Ovary (tissue), 9 donors: Measurements from ENCODE around the gene DCDC2C. TPM values are rescaled to one million over a fixed set of nuclear protein-coding genes. Genes with fewer than 3 reads are reported as not detected.

Source experiments
- DNase-seq, 5 donors: peaks; one replicate each; pipeline ENCODE4 v3.0.0-alpha.2; 2019 to 2020
- H3K27ac ChIP-seq, 2 donors: fragments of 200-600 bp; one replicate each; pipeline versions ENCODE4 v1.5.1 to v1.8.0; 2019 to 2022
- H3K27me3 ChIP-seq: fragments of 200-600 bp; one replicate; pipeline ENCODE4 v1.8.0; 2022
- H3K36me3 ChIP-seq: fragments of 200-600 bp; sonication (generic); one replicate; pipeline ENCODE4 v1.5.1; 2019
- H3K4me1 ChIP-seq: one replicate; pipeline ENCODE4 v1.8.1; 2013; ENCODE audit warnings: mild to moderate bottlenecking, moderate library complexity; ENCODE audit not compliant: insufficient read depth
- H3K4me3 ChIP-seq: fragments of 200-600 bp; sonication (generic); one replicate; pipeline ENCODE4 v1.5.1; 2017
- H3K9me3 ChIP-seq, 2 donors: fragments of 200-600 bp in 1 of 2; sonication (generic) in 1 of 2; one replicate each; pipeline versions ENCODE4 v1.5.1 to v1.8.1; 2013 to 2019; ENCODE audit warnings: mild to moderate bottlenecking in 1 of 2, moderate library complexity in 1 of 2
- EP300 ChIP-seq: sonication (generic); formaldehyde crosslinking; IDR thresholded peaks from one replicate; pipeline ENCODE4 v1.6.1; 2017; ENCODE audit warnings: antibody characterized with exemption
- POLR2A ChIP-seq: fragments of 450-650 bp; IDR thresholded peaks from one replicate; pipeline ENCODE4 v1.6.1; 2017; ENCODE audit warnings: antibody characterized with exemption, mild to moderate bottlenecking, moderate library complexity
- WGBS, 3 donors: extraction: QIAGEN DNeasy Blood & Tissue Kit in 1 of 3; methylation state at CpG; one replicate each; pipeline versions ENCODE4 v1.1.5 to v1.1.7; 2013 to 2017; 5-methylcytosine and 5-hydroxymethylcytosine counted together
- intact Hi-C, 4 donors: fragments of 100-400 bp; cut with DNase I; formaldehyde crosslinking; loops; one replicate each; pipeline versions ENCODE4 v1.11.0 to v1.15.1; 2022 to 2023
- polyA plus RNA-seq, 2 donors: library from polyadenylated mRNA; stranded (reverse); fragments of 200-250 nt in 1 of 2; fragments of 350-450 nt in 1 of 2; fragmentation: Illumina TruSeq in 1 of 2; extraction: RNeasy Lipid Tissue Mini Kit (QIAGEN cat#74804) in 1 of 2; gene quantifications; one replicate each; pipeline ENCODE4 v1.2.3, GENCODE V29; 2013 to 2014
- total RNA-seq, 7 donors: library from RNA; depleted of rRNA in 2 of 7; stranded (reverse); fragments of >200 nt in 2 of 7; fragmentation: NEBNext Ultra II Directional in 3 of 7; extraction: Animal tissue kit (Norgen Biotek cat#: 25700) in 3 of 7; gene quantifications; one replicate each; pipeline versions ENCODE4 v1.1.0 to v1.2.4, GENCODE V29; 2016 to 2023
- TF ChIP-seq, protein P1 (sequence below), 3 donors: fragments of 450-650 bp in 2 of 3; fragments of 200-600 bp in 1 of 3; IDR thresholded peaks; one replicate each; pipeline versions ENCODE4 v1.5.1 to v1.8.0; 2016 to 2022; ENCODE audit warnings: antibody characterized with exemption in 3 of 3, mild to moderate bottlenecking in 1 of 3
- donor health status: DM: no; HTN: no; CAD: no; lungs with moderate emphysema.
- donor health status: DM: no; HTN: no; CAD: no.
- donor health status: Bipolar disorder and iron deficiency.
- donor health status: DM: yes; HTN: yes; CAD: no.
- donor health status: DM: no; HTN: no; CAD: no.
- donor health status: DM: yes; HTN: yes; CAD: no.

DCDC2C gene
- total and polyA plus RNA-seq, 9 donors = 0.11 to 0.95 (median 0.42) TPM; not detected in 6

DNA sequence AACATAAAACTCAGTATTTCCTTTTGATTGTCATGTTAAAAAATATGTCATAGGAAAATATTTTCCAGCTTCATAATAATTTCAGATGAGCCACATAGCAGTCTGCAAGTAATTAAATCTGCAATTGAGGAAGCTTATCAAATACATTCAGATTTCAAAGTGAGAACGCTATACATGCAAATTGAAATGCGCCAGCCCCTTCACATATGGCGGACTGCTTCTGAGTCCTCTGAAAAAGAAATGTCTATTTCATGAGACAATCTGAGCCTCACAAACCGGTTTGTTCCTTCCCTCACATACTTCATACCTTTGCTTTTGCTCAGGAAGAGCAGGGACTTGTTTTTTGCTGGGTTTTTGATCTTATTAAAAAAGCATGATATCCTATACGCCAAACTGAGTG is 2.3 kb upstream of the DCDC2C start:
- Histone ChIP-seq H3K27ac (no peak overlapping the region), H3K9me3 (no peaks in the 10 kb centered on the region), H3K27me3 (no peaks in the 10 kb centered on the region), H3K4me3 (no peak overlapping the region), H3K4me1 (peaks cover 8% of the 10 kb centered on the region), H3K36me3 (no peaks in the 10 kb centered on the region)
- 91 to 92% (median 91%) methylated on average over 5 of the region's 5 CpGs for WGBS, 3 donors
- TF ChIP-seq POLR2A = no peak
- TF ChIP-seq, protein P1, sequence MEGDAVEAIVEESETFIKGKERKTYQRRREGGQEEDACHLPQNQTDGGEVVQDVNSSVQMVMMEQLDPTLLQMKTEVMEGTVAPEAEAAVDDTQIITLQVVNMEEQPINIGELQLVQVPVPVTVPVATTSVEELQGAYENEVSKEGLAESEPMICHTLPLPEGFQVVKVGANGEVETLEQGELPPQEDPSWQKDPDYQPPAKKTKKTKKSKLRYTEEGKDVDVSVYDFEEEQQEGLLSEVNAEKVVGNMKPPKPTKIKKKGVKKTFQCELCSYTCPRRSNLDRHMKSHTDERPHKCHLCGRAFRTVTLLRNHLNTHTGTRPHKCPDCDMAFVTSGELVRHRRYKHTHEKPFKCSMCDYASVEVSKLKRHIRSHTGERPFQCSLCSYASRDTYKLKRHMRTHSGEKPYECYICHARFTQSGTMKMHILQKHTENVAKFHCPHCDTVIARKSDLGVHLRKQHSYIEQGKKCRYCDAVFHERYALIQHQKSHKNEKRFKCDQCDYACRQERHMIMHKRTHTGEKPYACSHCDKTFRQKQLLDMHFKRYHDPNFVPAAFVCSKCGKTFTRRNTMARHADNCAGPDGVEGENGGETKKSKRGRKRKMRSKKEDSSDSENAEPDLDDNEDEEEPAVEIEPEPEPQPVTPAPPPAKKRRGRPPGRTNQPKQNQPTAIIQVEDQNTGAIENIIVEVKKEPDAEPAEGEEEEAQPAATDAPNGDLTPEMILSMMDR (IDR thresholded peaks at IDR 0.05) = no peak
- no peak for TF ChIP-seq EP300
- DNase-seq = no peak
- intact Hi-C loops = no loop called here

DNA sequence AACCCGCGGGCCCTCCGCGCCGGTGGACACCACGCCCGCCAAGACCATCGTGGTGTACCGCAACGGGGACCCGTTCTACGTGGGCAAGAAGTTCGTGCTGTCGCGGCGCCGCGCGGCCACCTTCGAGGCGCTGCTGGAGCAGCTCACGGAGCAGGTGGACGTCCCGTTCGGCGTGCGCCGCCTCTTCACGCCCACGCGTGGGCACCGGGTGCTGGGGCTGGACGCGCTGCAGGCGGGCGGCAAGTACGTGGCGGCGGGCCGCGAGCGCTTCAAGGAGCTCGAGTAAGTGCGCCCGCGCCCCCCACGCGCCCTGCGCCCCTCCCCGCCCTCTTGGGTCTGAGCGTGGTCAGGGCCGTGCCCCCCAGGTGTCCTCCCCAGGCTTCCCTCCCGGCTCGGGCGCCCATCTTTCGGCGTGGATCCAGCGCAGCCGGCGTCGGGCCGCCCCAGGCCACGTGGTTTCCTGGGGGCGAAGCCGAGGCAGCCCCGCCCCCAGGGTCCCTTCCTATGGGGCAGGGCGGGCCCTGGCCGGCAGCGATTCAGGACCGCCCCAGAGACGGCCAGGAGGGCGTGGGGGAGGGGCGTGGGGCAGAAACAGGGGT is 481 bp downstream of the DCDC2C start:
- WGBS, 3 donors = 0 to 15% (median 8%) methylated on average over 12 to 73 of the region's 73 CpGs
- Histone ChIP-seq H3K9me3 (no peaks in the 10 kb centered on the region), H3K27ac (no peak overlapping the region), H3K36me3 (no peaks in the 10 kb centered on the region), H3K4me1 (peaks cover 19% of the 10 kb centered on the region), H3K27me3 (no peaks in the 10 kb centered on the region), H3K4me3 (no peak overlapping the region)
- no peak for TF ChIP-seq POLR2A
- TF ChIP-seq, protein P1 (IDR thresholded peaks at IDR 0.05) = no peak
- no peak for TF ChIP-seq EP300
- intact Hi-C loops = no loop called here
- peak in 3 of 5 donors; percentile 32 to 49 (median 48) for DNase-seq

DNA sequence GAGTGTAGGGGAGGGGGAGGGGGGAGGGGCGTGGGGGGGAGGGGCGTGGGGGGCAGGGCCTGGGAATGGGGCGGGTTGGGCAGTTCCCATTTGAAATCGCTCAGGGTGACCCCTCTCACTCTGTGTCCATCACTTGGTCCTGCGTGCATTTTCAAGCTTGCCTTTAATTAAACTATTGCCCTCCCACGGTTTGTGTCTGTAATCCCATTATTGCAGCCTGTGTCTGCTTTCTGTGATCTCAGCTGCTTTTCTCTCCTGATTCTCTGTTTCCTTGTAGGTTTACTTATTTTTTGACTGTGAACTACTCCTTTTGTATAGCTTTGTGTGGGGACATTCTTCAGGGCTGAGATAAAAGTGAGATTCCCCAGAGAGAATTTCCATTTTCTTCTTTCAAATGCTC is 1.3 kb downstream of the DCDC2C start:
- TF ChIP-seq, protein P1 (IDR thresholded peaks at IDR 0.05) = no peak
- TF ChIP-seq POLR2A (no peak), EP300 (no peak)
- Histone ChIP-seq H3K4me1 (peaks cover 19% of the 10 kb centered on the region), H3K4me3 (no peak overlapping the region), H3K9me3 (no peaks in the 10 kb centered on the region), H3K27me3 (no peaks in the 10 kb centered on the region), H3K27ac (no peak overlapping the region), H3K36me3 (no peaks in the 10 kb centered on the region)
- WGBS, 3 donors = 5 to 16% (median 10%) methylated on average over 4 to 6 of the region's 6 CpGs
- intact Hi-C loops = no loop called here
- no peak for DNase-seq

DNA sequence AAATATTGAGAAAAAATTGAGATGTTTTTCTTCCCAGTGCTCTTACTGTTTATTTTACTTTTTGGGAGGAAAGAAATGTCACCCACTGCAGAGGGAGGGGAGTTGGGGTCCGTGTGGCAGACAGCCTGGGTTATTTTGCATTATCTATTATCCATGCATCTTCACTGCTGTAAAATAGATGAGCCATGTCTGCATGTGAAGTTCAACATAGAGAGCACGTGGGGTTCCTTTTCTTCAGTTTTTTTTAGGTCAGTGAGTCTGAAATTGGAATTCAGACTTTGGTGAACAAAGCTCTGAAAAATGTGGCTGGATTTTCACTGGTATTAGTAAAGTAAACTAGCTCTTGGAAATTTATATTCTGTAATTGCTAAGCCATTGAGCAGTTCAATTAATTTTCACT is 2.4 kb downstream of the DCDC2C start:
- H3K36me3 ChIP-seq = no peaks in the 10 kb centered on the region
- no peaks in the 10 kb centered on the region for H3K9me3 ChIP-seq
- no peak overlapping the region for H3K27ac ChIP-seq
- WGBS, 3 donors = 4 to 12% (median 7%) methylated on average over 2 of the region's 2 CpGs
- DNase-seq = no peak
- TF ChIP-seq EP300 = no peak
- TF ChIP-seq, protein P1 (IDR thresholded peaks at IDR 0.05) = no peak
- no peak for TF ChIP-seq POLR2A
- H3K27me3 ChIP-seq = no peaks in the 10 kb centered on the region
- H3K4me3 ChIP-seq = no peak overlapping the region
- peaks cover 19% of the 10 kb centered on the region for H3K4me1 ChIP-seq
- intact Hi-C loops = no loop called here
